Caki2 (cell line): ENCODE measurements around the gene DSG2. TPM values are rescaled to one million over a fixed set of nuclear protein-coding genes. Genes with fewer than 3 reads are reported as not detected.

Experiments used
- total RNA-seq: library from RNA; depleted of rRNA; stranded (reverse); fragments of >200 nt; shearing (Covaris generic); gene quantifications from 2 replicates; pipeline ENCODE4 v1.2.3, GENCODE V29; 2014; ENCODE audit warnings: low replicate concordance; rRNA removed

The DSG2 gene
- total RNA-seq, 1 experiment from 2014 or later, result 40.9 TPM

Other genes with a start within 250 kb of the DSG2 start
- gene DSG1, start 180.0 kb upstream of the DSG2 start, total RNA-seq, result not detected in 2 replicates
- not detected in 2 replicates for gene DSG4, start 121.4 kb upstream of the DSG2 start, total RNA-seq
- gene DSG3, start 50.4 kb upstream of the DSG2 start, total RNA-seq, result not detected in 2 replicates
- gene TTR, start 93.7 kb downstream of the DSG2 start, total RNA-seq, result not detected in 2 replicates
- gene B4GALT6, start 186.4 kb downstream of the DSG2 start, total RNA-seq, result 0.78 and 1.0 TPM in 2 replicates